Panc1 (cell line): Measurements from ENCODE around the gene BBX.

Source experiments
- CTCF ChIP-seq: fragments of 450-650 bp; IDR thresholded peaks from 2 replicates; pipeline ENCODE4 v1.5.1; 2017; ENCODE audit warnings: mild to moderate bottlenecking
- POLR2AphosphoS5 ChIP-seq: IDR thresholded peaks from 2 replicates; pipeline ENCODE4 v1.6.1; 2012; ENCODE audit warnings: mild to moderate bottlenecking, low read depth, low read length, moderate library complexity
- REST ChIP-seq, 2 experiments: IDR thresholded peaks; 2 replicates each; pipeline ENCODE4 v1.6.1; 2011 to 2012; ENCODE audit warnings: low read depth in 2 of 2, control low read depth in 1 of 2, low read length in 1 of 2, mild to moderate bottlenecking in 1 of 2, moderate library complexity in 1 of 2; ENCODE audit not compliant: insufficient read depth in 1 of 2
- TCF7L2 ChIP-seq: IDR thresholded peaks from 2 replicates; pipeline ENCODE4 v1.6.1; 2011; ENCODE audit warnings: mild to moderate bottlenecking, low read depth, low read length, inconsistent platforms

- TF ChIP-seq POLR2AphosphoS5 (no peak), CTCF (no peak), REST (IDR thresholded peaks at IDR 0.05; ENCODE audit: insufficient read depth in 1 of 2, low read depth in 2 of 2, low read length in 1 of 2) (no peak), TCF7L2 (no peak)
Observed at GRCh38 chr3:107508331-107508730, 14.4 kb upstream of the BBX start.
